ENCODE measurements around the gene PDGFC.

The PDGFC gene

DNA sequence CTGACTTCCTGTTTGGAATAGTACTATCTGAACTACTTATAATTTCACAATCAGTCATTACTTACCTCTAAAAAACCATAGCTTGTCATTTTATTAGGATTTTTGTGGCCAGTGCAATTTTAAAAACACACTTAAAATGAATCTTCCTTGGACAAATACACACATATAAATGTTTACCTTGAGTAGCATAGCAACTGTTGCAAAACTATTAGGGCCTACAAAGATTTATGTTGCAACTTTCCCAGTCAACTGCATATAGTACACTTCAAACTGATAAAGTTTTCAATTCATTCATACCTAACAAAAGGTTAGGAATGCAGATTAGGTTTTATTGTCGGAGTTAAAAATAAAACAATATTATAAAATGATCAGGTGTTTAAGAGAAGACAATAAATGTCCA, 193.0 kb downstream of the PDGFC start:
- DNase-seq: no peak

DNA sequence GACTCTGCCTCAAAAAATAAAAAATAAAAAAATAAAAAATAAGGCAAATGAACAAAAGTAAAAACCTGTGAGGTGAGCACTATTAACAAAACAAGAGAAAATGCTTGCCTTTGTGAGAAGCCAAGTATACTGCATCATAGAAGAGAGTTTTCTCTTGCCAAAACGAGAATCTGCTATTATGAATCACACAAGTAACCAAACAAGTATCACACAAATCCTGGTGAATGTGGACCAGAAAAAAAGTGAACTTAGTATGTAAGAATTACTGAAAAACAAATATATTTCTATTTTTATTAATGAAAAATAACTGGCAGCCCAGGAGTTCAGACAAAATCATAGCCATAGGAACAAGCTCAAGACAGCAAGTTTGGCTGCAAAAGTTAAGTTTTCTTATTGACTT, 193.5 kb downstream of the PDGFC start:
- DNase-seq: no peak

- DNase-seq: no peak
Observed at GRCh38 chr4:156775813-156776212, 195.8 kb downstream of the PDGFC start.

- DNase-seq: no peak
Observed at GRCh38 chr4:156774422-156774821, 197.2 kb downstream of the PDGFC start.

DNA sequence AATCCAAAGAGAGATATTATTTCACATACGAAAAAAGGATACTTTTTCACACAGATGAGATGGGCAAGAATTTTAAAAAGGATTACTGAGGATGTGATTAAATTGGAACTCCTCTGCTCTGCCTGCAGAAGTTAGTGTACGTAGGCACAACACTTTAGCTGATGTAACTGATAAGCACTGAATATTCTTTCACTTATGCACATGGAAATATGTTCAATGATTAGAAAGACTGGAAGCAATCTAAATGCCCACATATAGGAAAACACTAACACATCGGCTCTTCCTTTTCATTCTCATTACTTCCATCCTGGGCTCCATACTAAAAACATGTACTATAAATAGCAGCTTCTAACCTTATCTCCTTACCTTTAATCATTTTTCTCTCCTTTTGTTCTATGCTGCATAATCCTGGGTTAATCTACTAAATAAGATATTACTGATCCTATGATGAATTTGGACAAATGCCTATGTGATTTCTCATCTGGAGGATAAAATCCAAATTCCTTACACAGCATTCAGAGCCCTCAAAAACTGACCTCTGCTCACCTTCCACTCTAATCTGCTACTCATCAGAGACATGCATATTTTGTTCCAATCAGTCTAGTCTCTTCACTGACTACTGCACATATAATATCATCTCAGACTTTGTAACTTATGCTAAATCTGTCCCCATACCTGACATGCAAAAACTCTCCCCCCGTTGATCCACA, 197.8 kb downstream of the PDGFC start:
- DNase-seq: no peak

DNA sequence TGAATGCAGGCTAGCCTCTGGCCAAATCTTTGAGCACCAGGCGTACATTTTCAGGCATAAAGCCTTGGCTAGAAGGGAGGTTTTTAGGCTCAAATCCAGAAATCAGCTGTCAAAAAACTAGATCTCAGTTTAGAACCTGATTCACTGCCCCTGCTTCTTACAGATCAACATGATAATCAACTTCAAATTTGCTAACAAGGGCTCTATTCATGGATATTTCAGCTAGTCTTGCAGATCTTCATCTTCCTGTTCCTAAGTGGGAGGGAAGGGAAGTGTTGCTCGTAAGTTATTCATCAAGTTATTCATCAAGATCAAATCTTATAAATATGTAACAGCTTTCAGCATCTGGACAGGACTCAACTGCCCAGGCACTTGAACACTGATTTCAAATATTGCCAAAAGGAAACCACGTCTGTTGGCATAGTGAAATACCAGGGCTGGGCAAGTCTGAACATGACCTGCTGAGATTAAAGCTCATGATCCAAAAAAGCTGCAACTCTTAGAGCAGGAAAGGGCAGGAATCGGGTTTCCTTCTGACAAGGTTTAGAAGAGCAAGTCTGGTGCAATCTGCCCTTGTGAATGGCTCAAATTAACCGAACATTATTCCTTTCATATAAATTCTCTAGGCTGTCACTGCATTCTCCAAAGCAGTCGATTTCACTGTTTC, 200.3 kb downstream of the PDGFC start:
- DNase-seq: no peak

DNA sequence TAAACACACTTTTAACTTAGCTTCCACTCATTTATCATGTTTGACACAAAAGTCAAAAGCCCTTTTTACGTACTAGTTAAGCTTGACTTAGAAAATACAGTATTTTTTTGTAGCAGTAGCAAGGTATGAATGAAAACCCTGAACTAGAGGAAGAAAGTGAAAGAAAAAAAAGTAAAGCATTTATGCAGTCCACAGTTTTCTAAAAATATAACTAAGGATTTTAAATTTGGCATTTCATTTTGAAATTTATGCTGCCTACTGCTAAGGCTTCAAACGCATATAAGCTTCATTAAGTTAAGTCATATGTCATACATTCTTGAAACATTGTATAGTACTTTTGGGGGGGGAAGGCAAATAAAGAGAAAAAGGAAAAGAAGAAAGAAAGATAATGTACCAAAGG, 201.5 kb downstream of the PDGFC start:
- DNase-seq: no peak

- DNase-seq: no peak
Observed at GRCh38 chr4:156767911-156768415, 203.6 kb downstream of the PDGFC start.

- DNase-seq: no peak
Observed at GRCh38 chr4:156766846-156767245, 204.8 kb downstream of the PDGFC start.

DNA sequence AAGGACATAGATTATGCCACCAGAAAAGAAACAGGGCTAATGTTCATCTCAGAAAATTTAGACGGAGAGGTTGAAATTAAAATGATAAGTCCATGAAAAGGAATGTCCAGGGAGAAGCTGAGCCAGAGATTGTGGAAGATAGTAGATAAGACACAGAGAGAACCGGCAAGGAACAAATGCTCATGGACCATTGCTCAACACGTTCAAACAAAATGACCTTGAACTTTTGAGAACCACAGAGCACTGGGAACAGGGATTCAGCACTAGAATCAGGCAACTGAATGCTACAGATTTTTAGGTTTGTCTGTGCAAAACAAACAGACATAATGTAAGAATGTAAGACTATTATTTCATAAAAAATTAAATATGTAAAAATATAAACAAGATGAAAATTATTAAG, 206.3 kb downstream of the PDGFC start:
- DNase-seq: no peak

- DNase-seq: no peak
Observed at GRCh38 chr4:156764846-156765245, 206.8 kb downstream of the PDGFC start.

DNA sequence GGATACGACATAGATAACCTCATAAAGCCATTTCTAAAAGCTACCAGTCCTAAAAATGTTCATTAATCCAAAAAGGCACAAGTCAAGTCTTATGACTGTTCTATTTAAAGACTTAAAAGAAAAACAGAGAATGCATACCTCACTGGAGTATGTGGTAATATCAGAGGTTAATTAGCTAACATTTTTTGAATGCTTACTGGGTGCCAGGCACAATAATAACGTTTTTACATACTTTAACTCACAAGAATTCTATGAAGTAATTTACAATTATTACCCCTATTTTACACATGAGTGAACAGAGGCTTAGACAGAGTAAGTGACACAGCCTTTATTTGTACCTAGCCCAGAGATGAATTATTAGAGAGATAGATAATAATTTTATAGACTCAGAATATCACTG, 207.5 kb downstream of the PDGFC start:
- no peak for DNase-seq

- no peak for DNase-seq
Observed at GRCh38 chr4:156763511-156763910, 208.1 kb downstream of the PDGFC start.

- DNase-seq: no peak
Observed at GRCh38 chr4:156762851-156763250, 208.7 kb downstream of the PDGFC start.

- DNase-seq: no peak
Observed at GRCh38 chr4:156756118-156756517, 215.5 kb downstream of the PDGFC start.

GRCh38 chr4:156754832-156755570, 216.6 kb downstream of the PDGFC start:
- no peak for DNase-seq

DNA sequence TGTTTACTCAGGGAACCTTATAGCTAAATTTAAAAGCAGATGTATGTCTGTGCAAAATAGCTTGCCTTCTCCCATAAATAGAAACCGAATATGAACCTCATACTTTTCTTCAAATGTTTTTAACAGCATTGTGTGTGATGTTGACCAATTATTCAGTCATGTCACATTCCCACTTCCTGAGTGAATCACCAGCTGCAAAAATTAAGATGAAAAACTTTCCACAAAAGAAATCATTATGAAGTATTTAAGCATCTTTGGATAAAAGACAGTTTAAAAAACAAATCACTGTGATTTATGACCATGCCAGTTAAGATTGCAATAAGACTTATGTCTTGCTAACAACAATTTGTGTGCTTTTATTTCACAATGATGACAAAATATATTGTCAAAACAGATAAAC, 220.1 kb downstream of the PDGFC start:
- DNase-seq: no peak

DNA sequence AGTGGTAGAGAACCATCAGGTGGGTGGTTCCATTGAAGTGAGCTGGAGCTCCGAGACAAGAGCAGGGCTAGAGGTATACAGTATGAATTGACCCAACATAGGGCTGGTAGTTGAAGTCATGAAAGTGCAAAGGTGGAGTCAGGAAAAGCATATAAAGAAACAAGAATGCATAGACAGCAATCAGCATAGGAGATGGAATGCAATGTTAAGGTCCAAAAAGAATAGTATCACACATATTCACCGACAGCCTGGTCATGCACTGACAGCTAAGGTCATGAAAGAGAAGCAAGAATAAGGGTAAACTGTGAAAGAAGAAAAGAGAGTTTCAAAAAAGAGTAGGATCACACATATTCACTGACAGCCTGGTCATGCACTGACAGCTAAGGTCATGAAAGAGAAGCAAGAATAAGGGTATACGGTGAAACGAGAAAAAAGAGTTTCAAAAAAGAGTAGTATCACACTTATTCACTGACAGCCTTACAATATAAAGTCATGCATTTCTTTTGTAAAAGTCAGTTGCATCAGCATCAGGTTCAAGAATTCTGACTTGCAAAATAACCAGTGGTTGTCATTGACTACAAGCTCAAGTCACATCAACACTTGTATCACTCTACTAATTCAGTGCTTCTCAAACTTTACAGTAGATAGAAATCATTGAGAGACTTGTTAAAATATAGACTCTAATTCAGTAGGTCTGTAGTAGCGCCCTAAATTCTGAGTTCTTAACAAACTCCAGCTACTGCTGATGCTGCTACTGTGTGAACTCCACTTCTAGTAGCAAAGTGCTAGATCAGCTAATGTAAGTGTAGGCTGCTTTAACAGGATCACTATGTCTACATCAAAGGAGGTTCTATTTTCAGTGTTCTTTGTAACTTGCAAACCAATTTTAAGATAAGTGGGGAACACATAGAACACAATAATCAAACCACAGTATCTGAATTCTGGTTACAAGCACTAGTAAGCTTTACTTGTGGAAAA, 221.9 kb downstream of the PDGFC start:
- DNase-seq: no peak

DNA sequence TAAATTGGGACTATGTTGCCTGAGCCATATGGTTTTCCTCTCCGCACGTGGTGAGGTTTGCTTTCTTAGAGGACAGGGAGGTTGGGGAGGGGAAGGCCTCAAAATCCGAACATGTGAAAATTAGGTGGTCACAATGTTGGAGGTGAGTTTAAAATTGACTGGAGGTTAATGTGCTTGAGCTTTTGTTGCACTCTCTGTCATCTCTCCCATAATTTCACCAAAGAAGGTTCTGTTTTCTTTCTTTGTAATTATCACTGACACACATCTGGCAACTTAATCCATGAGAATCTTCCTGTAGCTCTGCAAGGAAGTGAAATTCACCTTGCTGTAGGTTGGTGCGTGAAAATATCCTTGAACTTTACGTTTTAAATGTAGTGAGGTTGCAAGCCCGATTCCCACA, 225.5 kb downstream of the PDGFC start:
- no peak for DNase-seq

- no peak for DNase-seq
Observed at GRCh38 chr4:156738766-156739165, 232.8 kb downstream of the PDGFC start.

DNA sequence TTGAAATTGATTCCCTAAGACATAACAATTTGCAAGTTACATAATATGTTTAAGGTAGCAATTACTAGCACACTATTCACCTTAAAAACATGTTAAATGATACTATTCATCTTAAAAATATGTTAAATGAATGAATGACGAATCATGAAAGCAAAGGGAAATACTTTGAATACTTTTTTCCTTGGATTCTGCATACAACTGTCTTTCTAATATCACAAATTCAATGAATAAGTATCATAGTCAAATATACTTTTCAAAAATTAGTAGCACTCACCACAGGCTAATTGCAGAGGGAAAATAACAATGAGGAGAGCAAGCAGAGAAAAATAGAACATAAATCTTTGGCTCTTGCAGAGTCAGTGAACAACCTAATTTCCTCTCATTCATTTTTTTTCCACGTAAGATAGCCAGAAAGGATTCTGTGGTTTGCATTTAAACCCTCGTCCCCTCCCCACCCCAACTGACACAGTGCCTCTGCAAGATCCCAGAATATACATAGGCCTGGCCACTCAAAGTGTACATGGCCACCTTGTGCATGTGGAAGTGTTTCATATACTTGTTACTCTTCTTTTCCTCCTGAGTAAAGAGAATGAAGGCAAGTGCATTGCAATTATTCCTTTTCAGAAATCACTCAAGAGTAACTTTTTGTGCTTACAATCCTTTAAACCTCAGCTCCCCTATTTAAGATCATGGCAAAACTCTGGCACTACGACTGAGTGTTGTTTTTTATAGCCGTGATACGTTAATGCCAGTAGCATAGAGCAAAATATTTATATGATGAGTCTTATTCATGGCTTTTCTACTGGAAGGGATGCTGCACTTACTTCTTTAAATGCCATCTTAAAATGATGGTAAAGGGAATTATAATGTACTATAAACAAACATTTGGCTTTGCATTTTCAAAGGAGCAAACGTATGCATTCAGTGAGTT, 236.4 kb downstream of the PDGFC start:
- DNase-seq: no peak

- DNase-seq: no peak
Observed at GRCh38 chr4:156733582-156733981, 238.0 kb downstream of the PDGFC start.
